ENCODE data around the gene NGRN. TPM values are rescaled to one million over a fixed set of nuclear protein-coding genes. Genes with fewer than 3 reads are reported as not detected.

Gene NGRN
- total and polyA plus RNA-seq, 2 of the 8 experiments (the other 6 are each of a cell fraction or from before 2014, with no cell fraction given), result 60.1 to 101 TPM

- TF ChIP-seq RXRA (IDR thresholded peaks at IDR 0.05; ENCODE audit: insufficient read depth, low read depth, low read length), result no peak
- no peak for TF ChIP-seq CHD7 (IDR thresholded peaks at IDR 0.05; ENCODE audit: insufficient replicate concordance, low read length)
Observed at GRCh38 chr15:90257776-90258175, 7.7 kb upstream of the NGRN start (continued).
